MM.1S (cell line): Measurements from ENCODE around the gene FITM2.

Experiments used
- EZH2phosphoT487 ChIP-seq: fragments of 300-600 bp; sonication (generic); IDR thresholded peaks from 2 replicates; pipeline ENCODE4 v1.6.1; 2018; ENCODE audit warnings: antibody characterized with exemption, low read length
- TF ChIP-seq, protein P1 (sequence below): fragments of 300-600 bp; sonication (generic); IDR thresholded peaks from 2 replicates; pipeline ENCODE4 v1.5.1; 2016; ENCODE audit warnings: antibody characterized with exemption, low read length, mixed read lengths

DNA sequence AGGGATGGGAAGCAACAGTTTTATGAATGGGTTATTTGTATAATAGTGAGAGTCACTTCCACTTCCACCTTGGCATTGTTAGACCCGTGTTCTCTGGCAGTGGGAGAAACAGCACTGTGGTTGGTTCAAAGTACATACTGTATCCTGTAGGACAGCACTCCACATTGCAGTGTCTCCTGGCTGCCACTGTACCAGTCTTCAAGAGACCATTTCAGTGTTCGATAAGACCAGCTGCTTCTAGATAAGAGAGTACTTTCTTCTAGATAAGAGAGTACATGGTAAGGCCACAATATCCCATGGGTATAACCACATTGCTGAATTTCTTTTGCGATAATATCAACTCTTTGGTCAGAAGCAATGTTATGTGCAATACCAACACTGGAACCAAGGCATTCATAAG is 28.8 kb downstream of the FITM2 start:
- TF ChIP-seq, protein P1, sequence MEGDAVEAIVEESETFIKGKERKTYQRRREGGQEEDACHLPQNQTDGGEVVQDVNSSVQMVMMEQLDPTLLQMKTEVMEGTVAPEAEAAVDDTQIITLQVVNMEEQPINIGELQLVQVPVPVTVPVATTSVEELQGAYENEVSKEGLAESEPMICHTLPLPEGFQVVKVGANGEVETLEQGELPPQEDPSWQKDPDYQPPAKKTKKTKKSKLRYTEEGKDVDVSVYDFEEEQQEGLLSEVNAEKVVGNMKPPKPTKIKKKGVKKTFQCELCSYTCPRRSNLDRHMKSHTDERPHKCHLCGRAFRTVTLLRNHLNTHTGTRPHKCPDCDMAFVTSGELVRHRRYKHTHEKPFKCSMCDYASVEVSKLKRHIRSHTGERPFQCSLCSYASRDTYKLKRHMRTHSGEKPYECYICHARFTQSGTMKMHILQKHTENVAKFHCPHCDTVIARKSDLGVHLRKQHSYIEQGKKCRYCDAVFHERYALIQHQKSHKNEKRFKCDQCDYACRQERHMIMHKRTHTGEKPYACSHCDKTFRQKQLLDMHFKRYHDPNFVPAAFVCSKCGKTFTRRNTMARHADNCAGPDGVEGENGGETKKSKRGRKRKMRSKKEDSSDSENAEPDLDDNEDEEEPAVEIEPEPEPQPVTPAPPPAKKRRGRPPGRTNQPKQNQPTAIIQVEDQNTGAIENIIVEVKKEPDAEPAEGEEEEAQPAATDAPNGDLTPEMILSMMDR = no peak
- no peak for TF ChIP-seq EZH2phosphoT487
